ENCODE measurements around the gene RAB27A. TPM values are rescaled to one million over a fixed set of nuclear protein-coding genes. Genes with fewer than 3 reads are reported as not detected.
"Not testable (repeated sequence)": the region's sequence is repeated elsewhere in the genome, so short reads cannot be mapped to it uniquely, and the experiment has no call there.

RAB27A gene
- total RNA-seq, 1 donor from 2014 or later: 7.9 TPM

GRCh38 chr15:55250941-55251340, 38.7 kb downstream of the RAB27A start:
- no peaks in the 10 kb centered on the region for H3K27me3 ChIP-seq (ENCODE audit: control insufficient read depth, insufficient read depth, low read length)
- H3K4me3 ChIP-seq (ENCODE audit: low read depth, low read length): no peak overlapping the region
- TF ChIP-seq, protein P1, sequence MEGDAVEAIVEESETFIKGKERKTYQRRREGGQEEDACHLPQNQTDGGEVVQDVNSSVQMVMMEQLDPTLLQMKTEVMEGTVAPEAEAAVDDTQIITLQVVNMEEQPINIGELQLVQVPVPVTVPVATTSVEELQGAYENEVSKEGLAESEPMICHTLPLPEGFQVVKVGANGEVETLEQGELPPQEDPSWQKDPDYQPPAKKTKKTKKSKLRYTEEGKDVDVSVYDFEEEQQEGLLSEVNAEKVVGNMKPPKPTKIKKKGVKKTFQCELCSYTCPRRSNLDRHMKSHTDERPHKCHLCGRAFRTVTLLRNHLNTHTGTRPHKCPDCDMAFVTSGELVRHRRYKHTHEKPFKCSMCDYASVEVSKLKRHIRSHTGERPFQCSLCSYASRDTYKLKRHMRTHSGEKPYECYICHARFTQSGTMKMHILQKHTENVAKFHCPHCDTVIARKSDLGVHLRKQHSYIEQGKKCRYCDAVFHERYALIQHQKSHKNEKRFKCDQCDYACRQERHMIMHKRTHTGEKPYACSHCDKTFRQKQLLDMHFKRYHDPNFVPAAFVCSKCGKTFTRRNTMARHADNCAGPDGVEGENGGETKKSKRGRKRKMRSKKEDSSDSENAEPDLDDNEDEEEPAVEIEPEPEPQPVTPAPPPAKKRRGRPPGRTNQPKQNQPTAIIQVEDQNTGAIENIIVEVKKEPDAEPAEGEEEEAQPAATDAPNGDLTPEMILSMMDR (IDR thresholded peaks at IDR 0.05; ENCODE audit: insufficient read depth, low read length, severe bottlenecking): no peak
- H3K36me3 ChIP-seq (ENCODE audit: control insufficient read depth, insufficient read depth, low read length): no peaks in the 10 kb centered on the region
- no peak for DNase-seq (ENCODE audit: low read depth)
- no peak for FAIRE-seq

GRCh38 chr15:55250392-55250791, 39.2 kb downstream of the RAB27A start:
- no peaks in the 10 kb centered on the region for H3K36me3 ChIP-seq (ENCODE audit: control insufficient read depth, insufficient read depth, low read length)
- no peaks in the 10 kb centered on the region for H3K27me3 ChIP-seq (ENCODE audit: control insufficient read depth, insufficient read depth, low read length)
- H3K4me3 ChIP-seq (ENCODE audit: low read depth, low read length): no peak overlapping the region
- TF ChIP-seq, protein P1 (IDR thresholded peaks at IDR 0.05; ENCODE audit: insufficient read depth, low read length, severe bottlenecking): no peak
- DNase-seq (ENCODE audit: low read depth) (peak; percentile 95), FAIRE-seq (no peak)

DNA sequence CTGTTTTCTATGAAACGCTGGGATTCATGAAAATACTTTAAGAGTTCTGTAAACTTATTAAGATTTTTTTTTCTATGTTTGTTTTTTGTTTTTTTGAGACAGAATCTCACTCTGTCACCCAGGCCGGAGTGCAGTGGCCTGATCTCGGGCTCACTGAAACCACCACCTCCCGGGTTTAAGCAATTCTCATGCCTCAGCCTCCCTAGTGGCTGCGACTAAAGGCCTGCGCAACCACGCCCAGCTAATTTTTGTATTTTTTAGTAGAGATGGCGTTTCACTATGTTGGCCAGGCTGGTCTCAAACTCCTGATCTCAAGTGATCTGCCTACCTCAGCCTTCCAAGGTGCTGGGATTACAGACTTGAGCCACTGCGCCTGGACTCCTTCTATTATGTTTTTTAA, 39.7 kb downstream of the RAB27A start:
- FAIRE-seq; DNase-seq (ENCODE audit: low read depth); H3K4me3 ChIP-seq (ENCODE audit: low read depth, low read length); H3K27me3 ChIP-seq (ENCODE audit: control insufficient read depth, insufficient read depth, low read length); H3K36me3 ChIP-seq (ENCODE audit: control insufficient read depth, insufficient read depth, low read length): not testable (repeated sequence)

DNA sequence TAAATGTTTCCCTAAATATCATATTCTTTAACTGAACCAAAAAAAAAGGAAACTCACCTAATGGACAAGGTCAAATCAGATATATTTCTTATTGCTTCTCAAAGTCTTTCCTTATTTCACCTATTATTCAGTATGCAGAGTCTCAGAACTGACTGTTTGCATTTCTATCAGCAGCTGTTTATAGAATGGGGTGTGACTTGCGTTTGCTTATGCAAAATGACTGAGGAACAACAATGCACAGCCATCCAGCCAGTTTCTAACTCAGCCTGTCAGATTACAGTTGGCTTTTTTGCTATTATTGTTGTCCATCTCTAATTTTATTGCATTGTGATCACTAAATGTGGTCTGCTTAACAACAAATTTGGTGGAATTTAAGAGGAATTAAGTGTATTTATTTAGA, 40.7 kb downstream of the RAB27A start:
- no peak overlapping the region for H3K4me3 ChIP-seq (ENCODE audit: low read depth, low read length)
- TF ChIP-seq, protein P1 (IDR thresholded peaks at IDR 0.05; ENCODE audit: insufficient read depth, low read length, severe bottlenecking): no peak
- FAIRE-seq (no peak), DNase-seq (ENCODE audit: low read depth) (no peak)
- H3K36me3 ChIP-seq (ENCODE audit: control insufficient read depth, insufficient read depth, low read length): no peaks in the 10 kb centered on the region
- no peaks in the 10 kb centered on the region for H3K27me3 ChIP-seq (ENCODE audit: control insufficient read depth, insufficient read depth, low read length)

DNA sequence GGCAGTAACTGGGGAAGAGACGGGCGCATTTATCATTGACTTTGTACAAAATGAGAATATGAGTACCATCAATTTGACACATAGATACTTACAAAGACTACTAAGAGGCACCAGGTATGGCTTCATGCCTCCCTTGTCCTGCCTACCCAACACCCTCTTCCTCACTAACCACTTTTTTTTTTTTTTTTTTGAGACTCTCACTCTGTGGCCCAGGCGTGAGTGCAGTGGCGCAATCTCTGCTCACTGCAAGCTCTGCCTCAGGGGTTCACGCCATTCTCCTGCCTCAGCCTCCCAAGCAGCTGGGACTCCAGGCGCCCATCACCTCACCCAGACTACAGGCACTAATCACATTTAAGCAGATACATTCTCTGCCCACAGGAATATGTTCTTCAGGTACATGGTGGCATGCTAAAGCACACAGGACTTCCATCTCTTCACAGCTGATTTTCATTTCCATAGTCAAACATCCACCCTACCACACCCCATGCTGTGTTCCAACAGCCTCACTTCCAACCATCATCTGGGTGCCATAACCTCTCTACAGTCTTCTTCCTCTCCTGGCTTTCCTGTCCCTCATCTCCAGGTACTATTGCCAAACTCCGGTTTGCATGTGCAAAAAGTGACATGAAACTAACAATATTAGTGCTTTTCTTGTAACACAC, 41.7 kb downstream of the RAB27A start:
- no peaks in the 10 kb centered on the region for H3K27me3 ChIP-seq (ENCODE audit: control insufficient read depth, insufficient read depth, low read length)
- H3K36me3 ChIP-seq (ENCODE audit: control insufficient read depth, insufficient read depth, low read length): no peaks in the 10 kb centered on the region
- FAIRE-seq (no peak), DNase-seq (ENCODE audit: low read depth) (no peak)
- TF ChIP-seq, protein P1 (IDR thresholded peaks at IDR 0.05; ENCODE audit: insufficient read depth, low read length, severe bottlenecking): no peak
- no peak overlapping the region for H3K4me3 ChIP-seq (ENCODE audit: low read depth, low read length)

GRCh38 chr15:55247311-55247710, 42.3 kb downstream of the RAB27A start:
- DNase-seq (ENCODE audit: low read depth): no peak
- H3K27me3 ChIP-seq (ENCODE audit: control insufficient read depth, insufficient read depth, low read length): no peaks in the 10 kb centered on the region
- no peak for FAIRE-seq
- TF ChIP-seq, protein P1 (IDR thresholded peaks at IDR 0.05; ENCODE audit: insufficient read depth, low read length, severe bottlenecking): no peak
- no peak overlapping the region for H3K4me3 ChIP-seq (ENCODE audit: low read depth, low read length)
- no peaks in the 10 kb centered on the region for H3K36me3 ChIP-seq (ENCODE audit: control insufficient read depth, insufficient read depth, low read length)
